IMR-90 (cell line): ENCODE data around the gene SYT8.

Source experiments
- CHD1 ChIP-seq: IDR thresholded peaks from 2 replicates; pipeline ENCODE4 v1.6.1; 2012; ENCODE audit warnings: low read depth, low read length, improper control_type of control experiment
- FOS ChIP-seq: fragments of 150-350 bp; IDR thresholded peaks from 2 replicates; pipeline ENCODE4 v1.6.1; 2016; ENCODE audit warnings: low read depth, low read length
- MAFK ChIP-seq: IDR thresholded peaks from 2 replicates; pipeline ENCODE4 v1.6.1; 2012; ENCODE audit warnings: low read depth, low read length, improper control_type of control experiment
- MAZ ChIP-seq: IDR thresholded peaks from 2 replicates; pipeline ENCODE4 v1.6.1; 2012; ENCODE audit warnings: low read depth, mild to moderate bottlenecking, low read length, improper control_type of control experiment, moderate library complexity, borderline replicate concordance
- MXI1 ChIP-seq: IDR thresholded peaks from 2 replicates; pipeline ENCODE4 v1.6.1; 2012; ENCODE audit warnings: low read depth, mild to moderate bottlenecking, low read length, moderate library complexity, borderline replicate concordance
- POLR2A ChIP-seq: IDR thresholded peaks from 2 replicates; pipeline ENCODE4 v1.6.1; 2012; ENCODE audit warnings: mild to moderate bottlenecking, low read depth, low read length
- RAD21 ChIP-seq: IDR thresholded peaks from 2 replicates; pipeline ENCODE4 v1.6.1; 2012; ENCODE audit warnings: low read length, improper control_type of control experiment
- RFX5 ChIP-seq: IDR thresholded peaks from 2 replicates; pipeline ENCODE4 v1.8.0; 2012; ENCODE audit warnings: low read depth, mild to moderate bottlenecking, low read length, moderate library complexity
- SMC3 ChIP-seq: fragments of 150-350 bp; IDR thresholded peaks from 2 replicates; pipeline ENCODE4 v1.6.1; 2016; ENCODE audit warnings: low read depth, mild to moderate bottlenecking, antibody characterized with exemption, low read length, moderate library complexity
- TF ChIP-seq, protein P1 (sequence below): conservative IDR thresholded peaks from 2 replicates; pipeline ENCODE4 v1.5.1; 2012; ENCODE audit warnings: mild to moderate bottlenecking, low read depth, low read length, improper control_type of control experiment

DNA sequence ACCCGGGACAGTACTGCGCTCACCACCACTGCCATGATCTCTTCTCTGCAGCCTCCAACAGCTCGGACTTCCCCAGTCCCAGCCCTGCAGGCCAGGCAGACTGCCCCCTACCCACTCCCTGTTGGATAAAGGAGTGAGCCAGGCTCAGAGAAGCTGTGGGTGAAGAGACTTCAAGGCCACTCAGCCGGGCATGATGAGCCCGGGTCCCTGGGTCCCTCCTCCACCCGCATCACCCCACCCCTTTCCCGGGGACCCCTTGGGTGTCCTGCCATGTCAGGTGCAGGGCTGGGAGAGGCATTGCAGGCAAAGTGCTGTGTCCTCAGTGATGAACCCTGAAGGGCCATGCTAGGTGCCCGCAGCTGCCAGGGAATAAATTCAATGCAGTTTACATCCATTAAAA, 32.6 kb downstream of the SYT8 start:
- TF ChIP-seq, protein P1, sequence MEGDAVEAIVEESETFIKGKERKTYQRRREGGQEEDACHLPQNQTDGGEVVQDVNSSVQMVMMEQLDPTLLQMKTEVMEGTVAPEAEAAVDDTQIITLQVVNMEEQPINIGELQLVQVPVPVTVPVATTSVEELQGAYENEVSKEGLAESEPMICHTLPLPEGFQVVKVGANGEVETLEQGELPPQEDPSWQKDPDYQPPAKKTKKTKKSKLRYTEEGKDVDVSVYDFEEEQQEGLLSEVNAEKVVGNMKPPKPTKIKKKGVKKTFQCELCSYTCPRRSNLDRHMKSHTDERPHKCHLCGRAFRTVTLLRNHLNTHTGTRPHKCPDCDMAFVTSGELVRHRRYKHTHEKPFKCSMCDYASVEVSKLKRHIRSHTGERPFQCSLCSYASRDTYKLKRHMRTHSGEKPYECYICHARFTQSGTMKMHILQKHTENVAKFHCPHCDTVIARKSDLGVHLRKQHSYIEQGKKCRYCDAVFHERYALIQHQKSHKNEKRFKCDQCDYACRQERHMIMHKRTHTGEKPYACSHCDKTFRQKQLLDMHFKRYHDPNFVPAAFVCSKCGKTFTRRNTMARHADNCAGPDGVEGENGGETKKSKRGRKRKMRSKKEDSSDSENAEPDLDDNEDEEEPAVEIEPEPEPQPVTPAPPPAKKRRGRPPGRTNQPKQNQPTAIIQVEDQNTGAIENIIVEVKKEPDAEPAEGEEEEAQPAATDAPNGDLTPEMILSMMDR, result no peak
- TF ChIP-seq FOS (no peak), CHD1 (no peak), MAFK (no peak), MAZ (no peak), POLR2A (no peak), RFX5 (no peak), SMC3 (no peak), RAD21 (no peak), MXI1 (no peak)
